GM23248 (cell line): ENCODE measurements around the gene SEBOX.

ENCODE experiments used
- EZH2 ChIP-seq: fragments of 200-600 bp; sonication (generic); IDR thresholded peaks from 2 replicates; pipeline ENCODE4 v1.6.1; 2018; ENCODE audit warnings: antibody characterized with exemption, mild to moderate bottlenecking; ENCODE audit not compliant: insufficient read depth, poor library complexity, severe bottlenecking
- EZH2phosphoT487 ChIP-seq: fragments of 200-600 bp; sonication (generic); IDR thresholded peaks from 2 replicates; pipeline ENCODE4 v1.6.1; 2018; ENCODE audit warnings: antibody characterized with exemption, moderate library complexity, mild to moderate bottlenecking, low read depth; ENCODE audit not compliant: insufficient read depth

DNA sequence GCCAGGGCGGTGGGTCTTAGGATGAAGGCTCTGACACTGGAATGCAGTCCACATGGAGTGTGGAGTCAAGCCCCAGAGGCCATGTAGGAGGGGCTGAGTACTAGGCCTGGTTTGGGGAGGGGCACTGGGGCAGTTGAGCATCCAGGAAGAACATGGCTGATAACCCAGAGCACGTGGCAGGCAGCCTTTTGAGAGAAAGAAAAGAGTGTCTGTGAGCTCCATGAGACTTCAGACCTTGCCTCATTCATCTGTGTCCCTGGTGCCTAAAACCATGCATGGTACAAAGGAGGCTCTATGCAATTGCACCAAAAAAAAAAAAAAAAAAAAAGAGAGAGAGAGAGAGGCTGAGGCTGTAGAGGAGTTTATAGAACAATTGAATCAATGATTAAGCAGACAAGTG is 26.4 kb upstream of the SEBOX start:
- TF ChIP-seq EZH2phosphoT487 = no peak
- TF ChIP-seq EZH2 = no peak
